Endodermal cell (in vitro differentiated cells): ENCODE results near the gene YBX1. TPM values are rescaled to one million over a fixed set of nuclear protein-coding genes. Genes with fewer than 3 reads are reported as not detected.
A peak's percentile ranks its signal among the peaks of the same experiment; 100 is the strongest.

Experiments
- DNase-seq: peaks from one replicate; pipeline ENCODE4 v3.0.0-alpha.2; 2017
- H3K27ac ChIP-seq: 2 replicates; pipeline ENCODE4 v1.5.1; 2013; ENCODE audit warnings: mild to moderate bottlenecking, low read depth, low read length, moderate library complexity
- H3K27me3 ChIP-seq: 2 replicates; pipeline ENCODE4 v1.6.1; 2013; ENCODE audit warnings: mild to moderate bottlenecking, low read length, moderate library complexity; ENCODE audit not compliant: insufficient read depth, control insufficient read depth, poor library complexity, severe bottlenecking
- H3K36me3 ChIP-seq: 2 replicates; pipeline ENCODE4 v1.7.0; 2013; ENCODE audit warnings: mild to moderate bottlenecking, low read length, moderate library complexity; ENCODE audit not compliant: control insufficient read depth, insufficient read depth
- H3K4me1 ChIP-seq: one replicate; pipeline ENCODE4 v1.7.0; 2013; ENCODE audit warnings: low read length; ENCODE audit not compliant: control insufficient read depth, insufficient read depth
- H3K4me3 ChIP-seq: 2 replicates; pipeline ENCODE4 v1.5.1; 2013; ENCODE audit warnings: mild to moderate bottlenecking, low read length, moderate library complexity
- H3K9ac ChIP-seq: 2 replicates; pipeline ENCODE4 v1.6.1; 2013; ENCODE audit warnings: mild to moderate bottlenecking, low read length, moderate library complexity; ENCODE audit not compliant: poor library complexity, severe bottlenecking; ENCODE audit errors: extremely low read depth
- H3K9me3 ChIP-seq: 2 replicates; pipeline ENCODE4 v1.6.1; 2013; ENCODE audit warnings: mild to moderate bottlenecking, low read length, moderate library complexity; ENCODE audit not compliant: control insufficient read depth
- H3K27ac Mint-ChIP-seq: 2 replicates; pipeline ENCODE4 v1.8.0; 2020; ENCODE audit warnings: mixed read lengths
- H3K27me3 Mint-ChIP-seq: 2 replicates; pipeline ENCODE4 v1.8.0; 2021; ENCODE audit warnings: mild to moderate bottlenecking, mixed read lengths; ENCODE audit not compliant: insufficient read depth
- H3K36me3 Mint-ChIP-seq: 2 replicates; pipeline ENCODE4 v1.8.0; 2020; ENCODE audit warnings: low read depth, mixed read lengths
- H3K4me1 Mint-ChIP-seq: 2 replicates; pipeline ENCODE4 v1.8.0; 2020; ENCODE audit warnings: mixed read lengths
- H3K4me3 Mint-ChIP-seq: 2 replicates; pipeline ENCODE4 v1.8.0; 2020; ENCODE audit warnings: mild to moderate bottlenecking, moderate library complexity, mixed read lengths
- H3K9me3 Mint-ChIP-seq: 2 replicates; pipeline ENCODE4 v1.8.0; 2020; ENCODE audit warnings: mild to moderate bottlenecking, mixed read lengths
- CTCF ChIP-seq: fragments of 200-600 bp; sonication (generic); conservative IDR thresholded peaks from 2 replicates; pipeline ENCODE4 v1.5.0; 2021; ENCODE audit warnings: antibody characterized with exemption, mild to moderate bottlenecking
- WGBS, 2 experiments: methylation state at CpG; one replicate each; pipeline versions ENCODE4 v1.1.5 to v1.1.7; 2013; ENCODE audit warnings: missing lambda C conversion rate in 2 of 2, mixed read lengths in 1 of 2; ENCODE audit not compliant: insufficient coverage in 1 of 2, insufficient read length in 1 of 2; 5-methylcytosine and 5-hydroxymethylcytosine counted together
- total RNA-seq, 2 donors: library from RNA; stranded (reverse); fragmentation: NEBNext Ultra II Directional in 1 of 2; extraction: Animal tissue kit (Norgen Biotek cat#: 25700) in 1 of 2; gene quantifications; 2 replicates in 1 of 2; 3 replicates in 1 of 2; pipeline ENCODE4 v1.2.1, GENCODE V29; 2021

YBX1 gene
- total RNA-seq, 2 donors from 2014 or later, result 655 to 668 TPM

- 83% methylated on average over 3 of the region's 3 CpGs; no CpG with 5 or more reads in 1 of the 2 experiments for WGBS, 2 experiments
- Histone ChIP-seq H3K9me3 (no peaks in the 10 kb centered on the region), H3K36me3 (no peaks in the 10 kb centered on the region), H3K4me3 (no peak overlapping the region), H3K4me1 (no peaks in the 10 kb centered on the region), H3K27me3 (no peaks in the 10 kb centered on the region), H3K9ac (no peak overlapping the region), H3K27ac (no peak overlapping the region)
- peaks cover 3% of the 10 kb centered on the region for H3K36me3 Mint-ChIP-seq
- no peaks in the 10 kb centered on the region for H3K27me3 Mint-ChIP-seq
- no peak overlapping the region for H3K4me3 Mint-ChIP-seq
- DNase-seq, result no peak
- peaks cover 19% of the 10 kb centered on the region for H3K4me1 Mint-ChIP-seq
- no peaks in the 10 kb centered on the region for H3K9me3 Mint-ChIP-seq
- peak; percentile 43 for TF ChIP-seq CTCF
- H3K27ac Mint-ChIP-seq, result no peak overlapping the region
Observed at GRCh38 chr1:42730002-42730401, 47.8 kb downstream of the YBX1 start.

GRCh38 chr1:42730988-42731387 lies 48.8 kb downstream of the YBX1 start:
- Histone ChIP-seq H3K27me3 (no peaks in the 10 kb centered on the region), H3K4me3 (no peak overlapping the region), H3K4me1 (no peaks in the 10 kb centered on the region), H3K36me3 (no peaks in the 10 kb centered on the region), H3K27ac (no peak overlapping the region), H3K9ac (no peak overlapping the region), H3K9me3 (no peaks in the 10 kb centered on the region)
- Mint-ChIP-seq H3K4me3 (no peak overlapping the region), H3K36me3 (peaks cover 4% of the 10 kb centered on the region), H3K4me1 (peaks cover 19% of the 10 kb centered on the region), H3K27ac (peak overlapping the region; percentile 41), H3K27me3 (no peaks in the 10 kb centered on the region), H3K9me3 (no peaks in the 10 kb centered on the region)
- DNase-seq, result peak; percentile 71
- TF ChIP-seq CTCF, result peak; percentile 42
- WGBS, 2 experiments, result 70 to 100% methylated on average over 1 to 4 of the region's 4 CpGs

- Mint-ChIP-seq H3K27me3 (no peaks in the 10 kb centered on the region), H3K27ac (peak overlapping the region; percentile 52), H3K9me3 (no peaks in the 10 kb centered on the region), H3K4me1 (peaks cover 19% of the 10 kb centered on the region), H3K36me3 (peaks cover 6% of the 10 kb centered on the region), H3K4me3 (no peak overlapping the region)
- H3K27ac ChIP-seq, result no peak overlapping the region
- H3K4me1 ChIP-seq, result no peaks in the 10 kb centered on the region
- no peaks in the 10 kb centered on the region for H3K27me3 ChIP-seq
- no peak for TF ChIP-seq CTCF
- H3K36me3 ChIP-seq, result no peaks in the 10 kb centered on the region
- H3K4me3 ChIP-seq, result no peak overlapping the region
- no peak for DNase-seq
- WGBS, 2 experiments, result 88 to 92% methylated on average over 2 to 3 of the region's 3 CpGs
- no peak overlapping the region for H3K9ac ChIP-seq
- H3K9me3 ChIP-seq, result no peaks in the 10 kb centered on the region
Observed at GRCh38 chr1:42731585-42731984, 49.4 kb downstream of the YBX1 start.
